Vagina (tissue), 2 donors: Measurements from ENCODE around the gene DIP2A. TPM values are rescaled to one million over a fixed set of nuclear protein-coding genes. Genes with fewer than 3 reads are reported as not detected.

Experiments
- DNase-seq, 2 donors: peaks; one replicate each; pipeline ENCODE4 v3.0.0-alpha.2; 2017; ENCODE audit errors: extremely low spot score in 2 of 2
- H3K27ac ChIP-seq: fragments of 200-600 bp; sonication (generic); one replicate; pipeline ENCODE4 v1.5.1; 2019
- H3K27me3 ChIP-seq: fragments of 200-600 bp; sonication (generic); one replicate; pipeline ENCODE4 v1.5.1; 2019
- H3K36me3 ChIP-seq, 2 donors: fragments of 200-600 bp; sonication (generic); one replicate each; pipeline ENCODE4 v1.5.1; 2017 to 2019
- H3K4me1 ChIP-seq: fragments of 200-600 bp; sonication (generic); one replicate; pipeline ENCODE4 v1.5.1; 2019
- H3K4me3 ChIP-seq, 2 donors: fragments of 200-600 bp; sonication (generic); 1 replicate in 1 of 2; 2 replicates in 1 of 2; pipeline ENCODE4 v1.5.1; 2016 to 2019
- H3K9me3 ChIP-seq: fragments of 200-600 bp; sonication (generic); one replicate; pipeline ENCODE4 v1.5.1; 2019
- POLR2A ChIP-seq, 2 donors: fragments of 450-650 bp; IDR thresholded peaks; one replicate each; pipeline ENCODE4 v1.6.1; 2017; ENCODE audit warnings: antibody characterized with exemption in 2 of 2, mild to moderate bottlenecking in 2 of 2, moderate library complexity in 2 of 2
- POLR2AphosphoS5 ChIP-seq, 2 donors: sonication (generic); formaldehyde crosslinking; IDR thresholded peaks; one replicate each; pipeline ENCODE4 v1.9.0; 2017; ENCODE audit warnings: antibody characterized with exemption in 2 of 2, mild to moderate bottlenecking in 2 of 2, low read depth in 1 of 2; ENCODE audit not compliant: insufficient read depth in 1 of 2
- intact Hi-C: fragments of 100-400 bp; cut with DNase I; formaldehyde crosslinking; loops from one replicate; pipeline ENCODE4 v1.15.1; 2023
- total RNA-seq: library from RNA; depleted of rRNA; stranded (reverse); fragments of >200 nt; gene quantifications from one replicate; pipeline ENCODE4 v1.2.3, GENCODE V29; 2016
- TF ChIP-seq, protein P1 (sequence below), 3 experiments: fragments of 450-650 bp in 2 of 3; fragments of 200-600 bp in 1 of 3; sonication (generic) in 1 of 3; IDR thresholded peaks; one replicate each; pipeline ENCODE4 v1.5.1; 2017 to 2019; ENCODE audit warnings: antibody characterized with exemption in 3 of 3, mild to moderate bottlenecking in 2 of 3, moderate library complexity in 2 of 3

The DIP2A gene
- total RNA-seq, 1 donor from 2014 or later, result 46.2 TPM

DNA sequence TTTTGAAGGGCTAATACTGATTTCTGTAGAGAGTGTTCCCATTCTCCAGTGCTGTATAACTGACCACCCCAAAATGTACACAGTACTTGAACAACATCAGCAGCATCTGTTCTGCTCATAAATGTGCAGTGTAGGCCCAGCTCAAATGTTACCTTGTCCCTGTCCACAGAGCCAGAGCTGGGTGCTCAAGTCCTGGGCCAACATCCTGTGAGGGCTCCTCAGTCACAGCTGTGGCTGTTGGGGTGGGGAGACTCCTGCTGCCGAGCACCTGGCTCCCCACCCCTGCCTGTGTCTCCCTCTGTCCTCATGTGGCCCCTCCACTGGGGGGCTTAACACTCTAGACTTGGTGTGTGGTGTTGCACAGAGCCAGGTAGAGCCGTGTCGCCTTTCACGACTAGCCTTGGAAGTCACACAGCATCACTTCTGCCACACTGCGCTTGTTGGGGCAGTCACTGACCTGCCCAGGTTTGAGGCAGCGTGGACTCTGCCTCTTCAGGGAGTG is 30.5 kb downstream of the DIP2A start:
- peaks cover 0 to 12% of the 10 kb centered on the region in 2 donors for H3K36me3 ChIP-seq
- TF ChIP-seq, protein P1, sequence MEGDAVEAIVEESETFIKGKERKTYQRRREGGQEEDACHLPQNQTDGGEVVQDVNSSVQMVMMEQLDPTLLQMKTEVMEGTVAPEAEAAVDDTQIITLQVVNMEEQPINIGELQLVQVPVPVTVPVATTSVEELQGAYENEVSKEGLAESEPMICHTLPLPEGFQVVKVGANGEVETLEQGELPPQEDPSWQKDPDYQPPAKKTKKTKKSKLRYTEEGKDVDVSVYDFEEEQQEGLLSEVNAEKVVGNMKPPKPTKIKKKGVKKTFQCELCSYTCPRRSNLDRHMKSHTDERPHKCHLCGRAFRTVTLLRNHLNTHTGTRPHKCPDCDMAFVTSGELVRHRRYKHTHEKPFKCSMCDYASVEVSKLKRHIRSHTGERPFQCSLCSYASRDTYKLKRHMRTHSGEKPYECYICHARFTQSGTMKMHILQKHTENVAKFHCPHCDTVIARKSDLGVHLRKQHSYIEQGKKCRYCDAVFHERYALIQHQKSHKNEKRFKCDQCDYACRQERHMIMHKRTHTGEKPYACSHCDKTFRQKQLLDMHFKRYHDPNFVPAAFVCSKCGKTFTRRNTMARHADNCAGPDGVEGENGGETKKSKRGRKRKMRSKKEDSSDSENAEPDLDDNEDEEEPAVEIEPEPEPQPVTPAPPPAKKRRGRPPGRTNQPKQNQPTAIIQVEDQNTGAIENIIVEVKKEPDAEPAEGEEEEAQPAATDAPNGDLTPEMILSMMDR (IDR thresholded peaks at IDR 0.05), result no peak
- TF ChIP-seq POLR2AphosphoS5 (IDR thresholded peaks at IDR 0.05; ENCODE audit: insufficient read depth in 1 of 2, low read depth in 1 of 2) (no peak), POLR2A (IDR thresholded peaks at IDR 0.05) (no peak)
- intact Hi-C loops, result no loop called here

DNA sequence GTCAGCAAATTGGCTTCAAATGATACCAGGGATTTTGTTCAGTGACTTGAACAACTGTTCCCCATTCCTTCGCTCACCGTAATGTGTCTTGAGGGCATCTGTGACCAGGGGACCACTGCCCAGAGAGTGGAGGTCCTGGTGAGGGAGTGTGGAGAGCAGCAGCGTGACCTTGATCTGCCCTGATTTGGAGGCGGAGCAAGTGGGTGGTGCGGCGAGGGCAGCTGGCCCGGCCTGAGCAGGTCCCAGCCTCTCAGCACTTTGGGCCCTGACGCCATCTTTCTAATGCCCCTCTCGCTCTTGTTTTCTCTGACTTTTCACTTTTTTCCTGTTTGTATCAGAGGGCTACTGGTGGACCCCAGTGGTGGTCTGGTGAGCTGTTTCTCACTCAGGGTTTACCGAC is 31.1 kb downstream of the DIP2A start:
- H3K4me1 ChIP-seq, result no peaks in the 10 kb centered on the region
- intact Hi-C loops, result no loop called here
- peaks cover 0 to 12% of the 10 kb centered on the region in 2 donors for H3K36me3 ChIP-seq
- H3K27me3 ChIP-seq, result no peaks in the 10 kb centered on the region
- TF ChIP-seq, protein P1 (IDR thresholded peaks at IDR 0.05), result no peak
- TF ChIP-seq POLR2AphosphoS5 (IDR thresholded peaks at IDR 0.05; ENCODE audit: insufficient read depth in 1 of 2, low read depth in 1 of 2) (no peak), POLR2A (IDR thresholded peaks at IDR 0.05) (no peak)
- DNase-seq, result no peak
- no peaks in the 10 kb centered on the region for H3K9me3 ChIP-seq
- H3K4me3 ChIP-seq, result no peak overlapping the region
- H3K27ac ChIP-seq, result no peak overlapping the region

More for the DNA sequence above, 30.5 kb downstream of the DIP2A start:
- DNase-seq, result no peak
- Histone ChIP-seq H3K27ac (no peak overlapping the region), H3K4me1 (no peaks in the 10 kb centered on the region), H3K4me3 (no peak overlapping the region), H3K9me3 (no peaks in the 10 kb centered on the region), H3K27me3 (no peaks in the 10 kb centered on the region)

DNA sequence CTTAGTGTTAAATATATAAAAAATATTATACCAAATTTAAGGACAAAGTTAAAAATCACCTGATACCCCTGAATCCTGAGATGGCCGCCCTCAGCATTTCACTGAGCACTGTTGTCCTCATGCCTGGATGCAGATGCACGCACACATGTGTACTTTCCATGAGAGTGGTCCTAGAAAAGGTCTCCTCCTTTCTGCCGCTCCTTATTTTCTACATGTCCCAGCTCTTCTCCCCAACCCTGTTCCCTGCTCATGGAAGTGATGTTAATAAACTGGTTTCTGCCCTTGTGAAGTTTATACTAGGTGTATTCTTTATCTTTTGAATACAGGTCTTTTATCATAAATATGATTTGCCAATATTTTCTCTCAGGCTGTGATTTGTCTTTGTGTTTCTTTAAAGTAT is 32.9 kb downstream of the DIP2A start:
- H3K9me3 ChIP-seq, result no peaks in the 10 kb centered on the region
- H3K27ac ChIP-seq, result no peak overlapping the region
- H3K4me1 ChIP-seq, result no peaks in the 10 kb centered on the region
- DNase-seq, result no peak
- no peak overlapping the region for H3K4me3 ChIP-seq
- no peaks in the 10 kb centered on the region for H3K27me3 ChIP-seq
- intact Hi-C loops, result no loop called here
- TF ChIP-seq, protein P1 (IDR thresholded peaks at IDR 0.05), result no peak
- TF ChIP-seq POLR2A (IDR thresholded peaks at IDR 0.05) (no peak), POLR2AphosphoS5 (IDR thresholded peaks at IDR 0.05; ENCODE audit: insufficient read depth in 1 of 2, low read depth in 1 of 2) (no peak)
- H3K36me3 ChIP-seq, result peaks cover 0 to 12% of the 10 kb centered on the region in 2 donors

DNA sequence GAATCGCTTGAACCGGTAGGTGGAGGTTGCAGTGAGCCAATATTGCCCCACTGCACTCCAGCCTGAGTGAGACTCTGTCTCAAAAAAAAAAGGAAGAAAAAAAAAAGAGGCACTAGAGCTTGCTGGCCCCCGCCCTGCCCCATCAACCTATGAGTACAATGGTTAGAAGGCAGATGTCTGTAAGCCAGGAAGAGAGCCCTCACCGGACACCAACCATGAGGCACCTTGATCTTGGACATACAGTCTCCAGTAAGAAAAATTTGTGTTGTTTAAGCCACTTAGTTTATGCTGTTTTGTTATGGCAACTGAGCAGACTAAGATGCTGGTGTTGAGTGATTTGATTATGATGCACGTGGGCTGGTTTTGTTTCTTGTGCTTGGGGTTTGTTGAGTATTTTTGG is 34.2 kb downstream of the DIP2A start:
- intact Hi-C loops, result no loop called here
- no peak for DNase-seq
- H3K27ac ChIP-seq, result no peak overlapping the region
- TF ChIP-seq POLR2A (IDR thresholded peaks at IDR 0.05) (no peak), POLR2AphosphoS5 (IDR thresholded peaks at IDR 0.05; ENCODE audit: insufficient read depth in 1 of 2, low read depth in 1 of 2) (no peak)
- TF ChIP-seq, protein P1 (IDR thresholded peaks at IDR 0.05), result no peak
- peaks cover 0 to 24% of the 10 kb centered on the region in 2 donors for H3K36me3 ChIP-seq
- H3K4me3 ChIP-seq, result no peak overlapping the region
- no peaks in the 10 kb centered on the region for H3K4me1 ChIP-seq
- no peaks in the 10 kb centered on the region for H3K9me3 ChIP-seq
- no peaks in the 10 kb centered on the region for H3K27me3 ChIP-seq

DNA sequence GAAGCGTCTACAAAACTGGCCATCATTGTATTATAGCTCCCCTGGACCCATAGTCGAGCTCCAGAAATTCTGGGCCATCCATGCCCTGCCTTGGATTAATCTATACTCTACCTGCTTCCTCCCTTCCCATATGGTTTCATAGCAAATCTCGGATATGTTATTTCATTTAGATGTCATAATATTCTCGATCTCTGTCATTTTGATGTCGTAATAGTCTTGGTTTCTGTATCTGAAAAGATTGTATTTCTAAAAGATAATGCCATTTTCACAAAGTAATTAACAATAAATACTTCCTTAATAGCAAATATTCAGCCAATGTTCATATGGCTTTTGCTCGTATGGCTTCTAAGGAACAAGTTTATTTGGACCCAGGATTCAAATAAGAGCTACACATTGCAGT is 35.1 kb downstream of the DIP2A start:
- intact Hi-C loops, result no loop called here
- Histone ChIP-seq H3K4me1 (no peaks in the 10 kb centered on the region), H3K36me3 (peaks cover 0 to 34% of the 10 kb centered on the region in 2 donors), H3K27ac (no peak overlapping the region), H3K27me3 (no peaks in the 10 kb centered on the region), H3K4me3 (no peak overlapping the region), H3K9me3 (no peaks in the 10 kb centered on the region)
- DNase-seq, result no peak
- TF ChIP-seq POLR2AphosphoS5 (IDR thresholded peaks at IDR 0.05; ENCODE audit: insufficient read depth in 1 of 2, low read depth in 1 of 2) (no peak), POLR2A (IDR thresholded peaks at IDR 0.05) (no peak)
- TF ChIP-seq, protein P1 (IDR thresholded peaks at IDR 0.05), result no peak
